Measurements from ENCODE around the gene MAFG.

MAFG gene

DNA sequence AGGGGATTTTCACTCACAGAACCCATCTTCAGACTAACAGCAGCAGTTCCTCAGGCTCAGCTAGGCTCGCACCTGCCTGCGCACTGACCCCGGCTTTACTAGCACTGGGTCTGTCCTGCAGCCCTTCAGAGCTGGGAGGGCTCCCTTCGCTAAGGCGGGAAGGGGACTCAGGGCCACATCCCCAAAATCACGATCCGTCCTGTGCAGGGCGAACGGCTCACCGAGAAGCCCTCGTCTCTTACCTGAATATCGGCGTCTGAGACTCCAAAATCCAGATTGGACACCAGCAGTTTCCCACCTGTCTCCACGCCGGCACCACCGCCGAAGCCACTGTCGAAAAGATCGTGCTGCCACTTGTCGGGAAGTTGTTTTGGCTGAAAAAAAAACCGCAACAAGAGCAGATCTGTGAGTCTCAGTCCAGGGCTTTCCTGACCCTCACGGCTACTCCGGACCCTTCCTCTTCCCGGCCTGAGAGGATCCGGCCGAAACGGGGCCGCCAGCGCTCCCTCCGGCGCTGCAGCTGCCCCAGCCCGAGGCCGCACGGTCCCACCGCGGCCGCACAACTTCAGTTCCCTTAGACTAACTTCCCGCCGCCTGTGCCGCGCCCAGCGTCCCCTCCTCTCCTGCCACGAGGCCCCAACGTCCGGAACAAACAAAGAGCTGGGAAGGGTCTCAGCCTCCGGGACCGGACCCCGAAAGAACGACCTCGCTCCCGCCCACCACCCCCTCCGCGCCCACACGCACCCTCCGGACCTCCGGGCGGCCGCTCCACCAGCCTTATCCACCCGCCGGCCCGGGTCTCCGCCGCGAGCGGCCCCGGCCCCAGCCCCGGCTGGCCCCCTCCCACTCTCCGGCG, 36.9 kb downstream of the MAFG start:
- DNase-seq = peak; percentile 46
- H3K9me2 ChIP-seq (replicated peaks; ENCODE audit: insufficient read depth, low read length) = no peaks in the 10 kb centered on the region
- H4K20me1 ChIP-seq (ENCODE audit: insufficient read depth, low read length) = no peaks in the 10 kb centered on the region
- peak overlapping the region; percentile 80 for H3K9ac ChIP-seq (ENCODE audit: low read length)
- H3K27me3 ChIP-seq (replicated peaks; ENCODE audit: insufficient read depth, low read length) = no peaks in the 10 kb centered on the region
- H3K9me3 ChIP-seq (replicated peaks; ENCODE audit: insufficient read depth, low read length) = no peaks in the 10 kb centered on the region
- H3K27ac ChIP-seq (ENCODE audit: low read length) = peak overlapping the region; percentile 51; the same call in 1 of the 2 replicates
- peaks cover 5% of the 10 kb centered on the region for H3F3A ChIP-seq (ENCODE audit: insufficient read depth, low read length)
- peaks cover 10% of the 10 kb centered on the region for H3K4me1 ChIP-seq (ENCODE audit: low read length)
- H3K4me3 ChIP-seq (ENCODE audit: low read length) = peak overlapping the region; percentile 71
- no peak overlapping the region for H2AFZ ChIP-seq (ENCODE audit: low read length)
- H3K36me3 ChIP-seq (replicated peaks; ENCODE audit: insufficient read depth, low read length) = peaks cover 26% of the 10 kb centered on the region
- H3K4me2 ChIP-seq (ENCODE audit: low read depth, low read length) = peak overlapping the region; percentile 89
- H3K79me2 ChIP-seq (ENCODE audit: low read length) = peaks cover 72% of the 10 kb centered on the region
- TF ChIP-seq EZH2 (optimal IDR thresholded peaks at IDR 0.05; ENCODE audit: low read depth, low read length) (no peak), CTCF (IDR thresholded peaks at IDR 0.05; ENCODE audit: low read length) (no peak), EZH2phosphoT487 (IDR thresholded peaks at IDR 0.05; ENCODE audit: low read length) (no peak)

DNA sequence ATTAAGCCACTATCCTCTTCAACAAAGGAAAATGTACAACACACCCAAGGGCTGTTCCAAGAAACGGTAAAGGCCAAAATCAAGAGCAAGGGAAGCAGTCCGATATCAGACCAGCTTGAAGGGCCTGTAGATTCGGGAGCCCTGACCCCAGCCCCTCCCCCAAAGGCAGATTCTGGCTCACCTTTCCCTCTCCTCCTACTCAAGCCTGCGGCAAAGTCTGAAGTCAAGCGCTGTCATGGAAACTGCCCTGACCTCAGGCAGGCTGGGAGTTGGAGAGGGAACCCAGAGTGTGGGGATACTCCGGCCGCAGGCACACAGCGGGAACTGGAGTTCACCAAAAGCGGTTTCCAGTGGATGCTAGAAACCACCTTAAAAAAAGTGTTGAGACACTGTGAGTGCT, 37.9 kb downstream of the MAFG start:
- Histone ChIP-seq H3K9me2 (replicated peaks; ENCODE audit: insufficient read depth, low read length) (no peaks in the 10 kb centered on the region), H3K27me3 (replicated peaks; ENCODE audit: insufficient read depth, low read length) (no peaks in the 10 kb centered on the region), H3K36me3 (replicated peaks; ENCODE audit: insufficient read depth, low read length) (peaks cover 26% of the 10 kb centered on the region), H3K9ac (ENCODE audit: low read length) (peak overlapping the region; percentile 80; the same call in 1 of the 2 replicates), H3K4me3 (ENCODE audit: low read length) (no peak overlapping the region), H3F3A (ENCODE audit: insufficient read depth, low read length) (peaks cover 9% of the 10 kb centered on the region), H3K4me1 (ENCODE audit: low read length) (peaks cover 10% of the 10 kb centered on the region), H3K9me3 (replicated peaks; ENCODE audit: insufficient read depth, low read length) (no peaks in the 10 kb centered on the region), H3K27ac (ENCODE audit: low read length) (no peak overlapping the region), H3K4me2 (ENCODE audit: low read depth, low read length) (peak overlapping the region; percentile 89; the same call in 1 of the 2 replicates), H3K79me2 (ENCODE audit: low read length) (peaks cover 74% of the 10 kb centered on the region), H2AFZ (ENCODE audit: low read length) (no peak overlapping the region), H4K20me1 (ENCODE audit: insufficient read depth, low read length) (no peaks in the 10 kb centered on the region)
- no peak for DNase-seq
- TF ChIP-seq CTCF (IDR thresholded peaks at IDR 0.05; ENCODE audit: low read length) = no peak
- no peak for TF ChIP-seq EZH2 (optimal IDR thresholded peaks at IDR 0.05; ENCODE audit: low read depth, low read length)
- TF ChIP-seq EZH2phosphoT487 (IDR thresholded peaks at IDR 0.05; ENCODE audit: low read length) = no peak

DNA sequence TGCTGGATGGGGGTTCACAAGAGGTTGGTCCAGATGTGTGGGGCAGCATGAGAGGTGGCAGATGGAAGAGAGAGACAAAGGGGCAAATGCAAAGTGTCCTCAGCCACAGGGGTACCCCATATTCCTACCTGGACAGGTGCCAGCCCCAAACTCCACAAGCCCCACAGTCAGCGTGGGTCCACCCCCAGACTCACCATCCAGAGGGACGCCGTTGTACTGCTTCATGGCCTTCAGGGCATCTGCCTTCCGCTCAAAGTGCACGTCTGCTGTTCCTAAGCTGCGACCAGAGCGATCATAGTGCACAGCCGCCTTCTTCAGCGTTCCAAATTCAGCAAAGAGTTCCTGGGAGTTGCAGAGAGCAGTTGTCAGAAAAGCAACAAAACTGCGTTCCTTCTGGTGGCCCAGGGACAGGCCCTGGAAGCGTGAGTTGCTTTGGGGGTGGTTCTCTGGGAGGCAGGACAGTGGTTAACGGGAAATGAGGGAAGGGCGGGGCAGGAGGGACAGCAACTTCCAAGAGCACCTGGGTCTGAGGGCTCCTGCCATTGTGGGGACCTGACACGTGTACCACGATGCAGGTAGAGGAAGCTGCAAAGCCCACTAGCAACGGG, 38.4 kb downstream of the MAFG start:
- Histone ChIP-seq H3F3A (ENCODE audit: insufficient read depth, low read length) (peaks cover 9% of the 10 kb centered on the region), H3K27me3 (replicated peaks; ENCODE audit: insufficient read depth, low read length) (no peaks in the 10 kb centered on the region), H3K79me2 (ENCODE audit: low read length) (peaks cover 72% of the 10 kb centered on the region), H3K9me2 (replicated peaks; ENCODE audit: insufficient read depth, low read length) (no peaks in the 10 kb centered on the region), H3K9me3 (replicated peaks; ENCODE audit: insufficient read depth, low read length) (no peaks in the 10 kb centered on the region), H3K4me1 (ENCODE audit: low read length) (peaks cover 10% of the 10 kb centered on the region), H3K36me3 (replicated peaks; ENCODE audit: insufficient read depth, low read length) (peaks cover 26% of the 10 kb centered on the region), H3K4me3 (ENCODE audit: low read length) (no peak overlapping the region), H2AFZ (ENCODE audit: low read length) (no peak overlapping the region), H3K27ac (ENCODE audit: low read length) (no peak overlapping the region), H3K9ac (ENCODE audit: low read length) (no peak overlapping the region), H3K4me2 (ENCODE audit: low read depth, low read length) (peak overlapping the region; percentile 89; the same call in 1 of the 2 replicates), H4K20me1 (ENCODE audit: insufficient read depth, low read length) (no peaks in the 10 kb centered on the region)
- DNase-seq = no peak
- no peak for TF ChIP-seq EZH2 (optimal IDR thresholded peaks at IDR 0.05; ENCODE audit: low read depth, low read length)

Measured in MM.1S (cell line).